ENCODE results near the gene WIPF2. TPM values are rescaled to one million over a fixed set of nuclear protein-coding genes. Genes with fewer than 3 reads are reported as not detected.

The WIPF2 gene
- total RNA-seq, 2 experiments from 2014 or later = 17.3 to 21.3 TPM

DNA sequence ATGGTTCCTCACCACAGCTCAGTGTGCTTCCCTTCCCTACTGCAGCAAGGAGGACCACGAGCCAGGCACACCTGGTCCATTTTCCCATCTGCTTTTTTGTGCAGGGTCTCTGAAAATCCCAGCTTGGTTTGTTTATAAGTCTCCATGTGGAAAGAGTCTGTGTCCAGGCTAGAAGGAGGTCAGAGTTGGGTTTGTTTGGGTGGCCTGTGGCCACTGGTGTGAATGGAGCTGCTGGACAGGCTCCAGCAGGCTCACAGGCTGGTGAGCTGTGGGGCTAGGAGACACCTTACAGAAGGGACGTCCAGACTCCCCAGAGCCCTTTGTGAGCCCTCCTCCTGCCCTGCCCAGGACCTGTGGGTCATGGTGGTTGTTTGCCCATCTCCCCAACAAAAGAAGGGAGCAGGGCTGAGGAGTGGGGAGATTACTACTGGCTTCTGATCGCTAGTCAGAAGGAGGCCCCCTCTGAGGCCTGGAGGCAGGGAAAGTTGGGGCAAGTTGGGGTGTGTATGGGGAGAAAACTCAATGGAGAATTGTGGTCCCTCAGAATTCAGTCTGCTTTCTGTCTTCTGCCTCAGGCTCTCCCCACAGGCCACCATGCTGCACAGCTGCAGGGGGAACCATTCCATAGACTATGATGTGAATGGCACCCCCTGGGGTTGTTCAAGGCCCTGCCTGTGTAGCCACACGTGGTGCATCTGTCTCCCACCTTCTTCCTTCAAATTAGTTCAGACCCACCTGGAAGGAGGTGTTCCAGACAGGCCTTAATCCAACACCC, 94.0 kb downstream of the WIPF2 start:
- no peak overlapping the region for H3K4me3 Mint-ChIP-seq
- H3K27ac ChIP-seq (ENCODE audit: low read depth in 1 of 2, low read length in 2 of 2) = no peak overlapping the region
- intact Hi-C loops (cut with DNase I, micrococcal nuclease) = loop anchor here in 1 of 2 experiments (5.0 kb wide), 1 partner anchor 224 kb away; no protein-coding TSS in a partner anchor
- no peak overlapping the region for H3K4me3 ChIP-seq (ENCODE audit: low read length)
- H3K4me1 Mint-ChIP-seq (ENCODE audit: low read depth) = peaks cover 64% of the 10 kb centered on the region
- peaks cover 84% of the 10 kb centered on the region for H3K4me1 ChIP-seq (ENCODE audit: insufficient read depth, low read length)
- H3K27ac Mint-ChIP-seq = no peak overlapping the region
- H3K36me3 ChIP-seq (ENCODE audit: insufficient read depth, low read length) = no peaks in the 10 kb centered on the region
- H3K9me3 ChIP-seq (ENCODE audit: control insufficient read depth in 1 of 2, insufficient read depth in 1 of 2, low read length in 2 of 2) = no peaks in the 10 kb centered on the region
- no peaks in the 10 kb centered on the region for H3K9me3 Mint-ChIP-seq
- TF ChIP-seq, protein P1, sequence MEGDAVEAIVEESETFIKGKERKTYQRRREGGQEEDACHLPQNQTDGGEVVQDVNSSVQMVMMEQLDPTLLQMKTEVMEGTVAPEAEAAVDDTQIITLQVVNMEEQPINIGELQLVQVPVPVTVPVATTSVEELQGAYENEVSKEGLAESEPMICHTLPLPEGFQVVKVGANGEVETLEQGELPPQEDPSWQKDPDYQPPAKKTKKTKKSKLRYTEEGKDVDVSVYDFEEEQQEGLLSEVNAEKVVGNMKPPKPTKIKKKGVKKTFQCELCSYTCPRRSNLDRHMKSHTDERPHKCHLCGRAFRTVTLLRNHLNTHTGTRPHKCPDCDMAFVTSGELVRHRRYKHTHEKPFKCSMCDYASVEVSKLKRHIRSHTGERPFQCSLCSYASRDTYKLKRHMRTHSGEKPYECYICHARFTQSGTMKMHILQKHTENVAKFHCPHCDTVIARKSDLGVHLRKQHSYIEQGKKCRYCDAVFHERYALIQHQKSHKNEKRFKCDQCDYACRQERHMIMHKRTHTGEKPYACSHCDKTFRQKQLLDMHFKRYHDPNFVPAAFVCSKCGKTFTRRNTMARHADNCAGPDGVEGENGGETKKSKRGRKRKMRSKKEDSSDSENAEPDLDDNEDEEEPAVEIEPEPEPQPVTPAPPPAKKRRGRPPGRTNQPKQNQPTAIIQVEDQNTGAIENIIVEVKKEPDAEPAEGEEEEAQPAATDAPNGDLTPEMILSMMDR (IDR thresholded peaks at IDR 0.05) = no peak
- ChIA-PET CTCF (interaction anchor here (0.7 kb wide), 1 partner anchor 10 kb away, joined by 3 read pairs; no protein-coding TSS in a partner anchor), POLR2A (interaction anchor here (1.1 kb wide), 1 partner anchor 10 kb away, joined by 4 read pairs; no protein-coding TSS in a partner anchor)
- no peaks in the 10 kb centered on the region for H3K27me3 Mint-ChIP-seq
- ATAC-seq (ENCODE audit: poor library complexity) (no peak), DNase-seq (no peak)
- no peaks in the 10 kb centered on the region for H3K36me3 Mint-ChIP-seq (ENCODE audit: low read depth)
- H3K27me3 ChIP-seq (ENCODE audit: control insufficient read depth in 1 of 2, insufficient read depth in 2 of 2, low read length in 2 of 2) = no peaks in the 10 kb centered on the region

DNA sequence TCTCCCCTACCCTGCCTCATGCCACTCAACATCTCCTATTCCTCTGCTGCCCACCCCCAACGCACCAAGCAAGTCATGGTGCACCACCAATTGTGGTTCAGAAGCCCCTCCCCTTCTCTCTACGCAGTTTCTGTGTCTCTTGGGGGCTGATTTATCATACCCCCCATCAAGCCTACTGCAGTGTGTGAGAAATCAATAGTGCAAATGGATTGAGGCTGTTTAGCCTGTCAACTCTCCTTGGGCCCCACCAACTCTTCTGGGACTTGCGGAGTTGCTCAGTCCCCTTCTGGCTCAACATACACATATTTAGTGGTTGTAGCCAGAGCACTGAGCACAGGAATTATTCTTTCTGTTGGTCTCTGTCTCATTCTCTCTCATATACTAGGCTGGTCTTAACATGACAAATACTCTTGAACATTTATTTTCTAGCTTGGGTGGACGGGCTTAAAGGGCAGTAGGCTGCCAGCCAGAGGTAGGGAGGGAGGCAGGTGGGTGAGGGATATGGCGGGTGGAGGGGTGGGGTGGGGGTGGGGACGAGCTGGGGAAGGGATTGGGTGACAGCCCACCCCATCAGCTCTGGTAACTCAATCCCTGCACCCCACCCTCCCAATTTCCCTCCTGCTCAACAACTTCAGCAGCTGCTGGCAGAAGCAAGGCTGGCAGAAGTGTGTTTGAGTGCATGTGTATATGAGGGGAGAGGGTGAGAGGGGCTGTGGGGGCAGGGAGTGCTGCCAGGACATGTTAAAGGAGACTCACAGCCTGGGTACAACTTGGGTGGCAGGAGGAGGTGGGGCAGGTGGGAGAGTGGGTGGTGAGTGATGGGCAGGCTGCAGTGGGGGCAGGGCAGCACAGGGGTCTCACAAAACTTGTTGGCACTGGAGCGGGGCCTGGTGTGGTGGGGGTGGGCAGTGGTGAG, 94.8 kb downstream of the WIPF2 start:
- ChIA-PET POLR2A (interaction anchor here (2.7 kb wide), 1 partner anchor 9 kb away, joined by 9 read pairs; no protein-coding TSS in a partner anchor), CTCF (interaction anchor here (0.6 to 1.8 kb wide), 6 partner anchors 10 to 47 kb away, joined by 3 to 4 read pairs (median 3); no protein-coding TSS in a partner anchor)
- Mint-ChIP-seq H3K36me3 (ENCODE audit: low read depth) (peaks cover 6% of the 10 kb centered on the region), H3K4me3 (no peak overlapping the region), H3K9me3 (no peaks in the 10 kb centered on the region), H3K27me3 (no peaks in the 10 kb centered on the region), H3K4me1 (ENCODE audit: low read depth) (peaks cover 65% of the 10 kb centered on the region), H3K27ac (no peak overlapping the region)
- ATAC-seq (ENCODE audit: poor library complexity) (no peak), DNase-seq (peak in 1 of 14 experiments; percentile 6)
- H3K27me3 ChIP-seq (ENCODE audit: control insufficient read depth in 1 of 2, insufficient read depth in 2 of 2, low read length in 2 of 2) = no peaks in the 10 kb centered on the region
- no peak overlapping the region for H3K27ac ChIP-seq (ENCODE audit: low read depth in 1 of 2, low read length in 2 of 2)
- H3K9me3 ChIP-seq (ENCODE audit: control insufficient read depth in 1 of 2, insufficient read depth in 1 of 2, low read length in 2 of 2) = no peaks in the 10 kb centered on the region
- TF ChIP-seq, protein P1 (IDR thresholded peaks at IDR 0.05) = no peak
- no peak overlapping the region for H3K4me3 ChIP-seq (ENCODE audit: low read length)
- no peaks in the 10 kb centered on the region for H3K36me3 ChIP-seq (ENCODE audit: insufficient read depth, low read length)
- H3K4me1 ChIP-seq (ENCODE audit: insufficient read depth, low read length) = peaks cover 80% of the 10 kb centered on the region
- intact Hi-C loops (cut with DNase I, micrococcal nuclease) = loop anchor here in 1 of 2 experiments (5.0 kb wide), 1 partner anchor 223 kb away; no protein-coding TSS in a partner anchor

DNA sequence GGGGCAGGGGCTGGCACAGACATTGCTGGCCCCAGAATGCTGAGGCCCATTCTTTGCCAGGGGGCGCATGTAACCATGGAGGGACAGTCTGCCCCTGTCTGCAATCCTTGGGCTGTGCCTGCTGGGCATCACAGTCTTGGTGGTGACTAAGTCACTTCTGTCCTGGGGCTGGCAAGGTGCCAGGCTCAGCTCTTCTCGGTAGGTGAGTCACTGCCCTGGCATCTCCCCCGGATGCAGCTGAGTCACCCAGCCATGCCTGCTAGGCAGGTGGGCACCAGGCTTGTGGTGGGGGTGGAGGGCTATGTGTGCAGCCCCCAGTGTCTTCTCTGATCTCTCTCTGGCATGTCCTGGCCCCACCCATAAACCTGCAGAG, 95.5 kb downstream of the WIPF2 start:
- Histone ChIP-seq H3K27me3 (ENCODE audit: control insufficient read depth in 1 of 2, insufficient read depth in 2 of 2, low read length in 2 of 2) (no peaks in the 10 kb centered on the region), H3K36me3 (ENCODE audit: insufficient read depth, low read length) (no peaks in the 10 kb centered on the region), H3K4me1 (ENCODE audit: insufficient read depth, low read length) (peaks cover 80% of the 10 kb centered on the region), H3K27ac (ENCODE audit: low read depth in 1 of 2, low read length in 2 of 2) (no peak overlapping the region), H3K9me3 (ENCODE audit: control insufficient read depth in 1 of 2, insufficient read depth in 1 of 2, low read length in 2 of 2) (no peaks in the 10 kb centered on the region), H3K4me3 (ENCODE audit: low read length) (no peak overlapping the region)
- H3K4me3 Mint-ChIP-seq = peak overlapping the region; percentile 64
- TF ChIP-seq, protein P1 (IDR thresholded peaks at IDR 0.05) = no peak
- peak; percentile 4 for ATAC-seq (ENCODE audit: poor library complexity)
- H3K9me3 Mint-ChIP-seq = no peaks in the 10 kb centered on the region
- peaks cover 71% of the 10 kb centered on the region for H3K4me1 Mint-ChIP-seq (ENCODE audit: low read depth)
- CTCF ChIA-PET = interaction anchor here (0.9 to 1.8 kb wide), 4 partner anchors 11 to 40 kb away, joined by 3 to 4 read pairs (median 3); no protein-coding TSS in a partner anchor
- peaks cover 12% of the 10 kb centered on the region for H3K36me3 Mint-ChIP-seq (ENCODE audit: low read depth)
- DNase-seq = peak in 13 of 14 experiments; percentile 69 to 94 (median 86)
- H3K27ac Mint-ChIP-seq = peak overlapping the region; percentile 4
- H3K27me3 Mint-ChIP-seq = no peaks in the 10 kb centered on the region
- intact Hi-C loops (cut with DNase I, micrococcal nuclease) = loop anchor here in 1 of 2 experiments (5.0 kb wide), 1 partner anchor 223 kb away; no protein-coding TSS in a partner anchor
- POLR2A ChIA-PET = interaction anchor here (1.1 to 2.7 kb wide), 2 partner anchors 9 to 166 kb away, joined by 3 to 9 read pairs; no protein-coding TSS in a partner anchor
